BJ (cell line): Measurements from ENCODE around the gene DIP2C. TPM values are rescaled to one million over a fixed set of nuclear protein-coding genes. Genes with fewer than 3 reads are reported as not detected.

Experiments used
- CTCF ChIA-PET: fragments of 350-600 bp; formaldehyde crosslinking; extraction: SDS; loops from one replicate; lab custom pipeline; 2021; ENCODE audit warnings: antibody characterized with exemption, inconsistent platforms; lab: Yijun Ruan, JAX
- POLR2A ChIA-PET: fragments of 300-600 bp; sonication (Branson Sonifier 250); formaldehyde crosslinking; extraction: SDS; loops from one replicate; lab custom pipeline; 2021; ENCODE audit warnings: antibody characterized with exemption; lab: Charles Lee
- DNase-seq: peaks from one replicate; pipeline ENCODE4 v3.0.0-alpha.2; 2011; ENCODE audit warnings: low read depth
- H3K27me3 ChIP-seq: 2 replicates; pipeline ENCODE4 v1.6.0; 2011; ENCODE audit warnings: low read length; ENCODE audit not compliant: control insufficient read depth, insufficient read depth
- H3K36me3 ChIP-seq: 2 replicates; pipeline ENCODE4 v1.5.1; 2011; ENCODE audit warnings: low read length; ENCODE audit not compliant: control insufficient read depth, insufficient read depth
- H3K4me3 ChIP-seq: 2 replicates; pipeline ENCODE4 v1.5.1; 2011; ENCODE audit warnings: low read depth, mild to moderate bottlenecking, control low read depth, low read length
- polyA plus RNA-seq: library from polyadenylated mRNA; depleted of rRNA; stranded (reverse); fragments of >200 nt; gene quantifications from 2 replicates; pipeline ENCODE4 v1.2.3, GENCODE V29; 2011
- TF ChIP-seq, protein P1 (sequence below): IDR thresholded peaks from 2 replicates; pipeline ENCODE4 v1.5.1; 2011; ENCODE audit warnings: low read depth, mild to moderate bottlenecking, control low read depth, inconsistent platforms, low read length, moderate library complexity; ENCODE audit not compliant: insufficient read depth

DIP2C gene
- polyA plus RNA-seq, 1 experiment = 9.3 TPM

DNA sequence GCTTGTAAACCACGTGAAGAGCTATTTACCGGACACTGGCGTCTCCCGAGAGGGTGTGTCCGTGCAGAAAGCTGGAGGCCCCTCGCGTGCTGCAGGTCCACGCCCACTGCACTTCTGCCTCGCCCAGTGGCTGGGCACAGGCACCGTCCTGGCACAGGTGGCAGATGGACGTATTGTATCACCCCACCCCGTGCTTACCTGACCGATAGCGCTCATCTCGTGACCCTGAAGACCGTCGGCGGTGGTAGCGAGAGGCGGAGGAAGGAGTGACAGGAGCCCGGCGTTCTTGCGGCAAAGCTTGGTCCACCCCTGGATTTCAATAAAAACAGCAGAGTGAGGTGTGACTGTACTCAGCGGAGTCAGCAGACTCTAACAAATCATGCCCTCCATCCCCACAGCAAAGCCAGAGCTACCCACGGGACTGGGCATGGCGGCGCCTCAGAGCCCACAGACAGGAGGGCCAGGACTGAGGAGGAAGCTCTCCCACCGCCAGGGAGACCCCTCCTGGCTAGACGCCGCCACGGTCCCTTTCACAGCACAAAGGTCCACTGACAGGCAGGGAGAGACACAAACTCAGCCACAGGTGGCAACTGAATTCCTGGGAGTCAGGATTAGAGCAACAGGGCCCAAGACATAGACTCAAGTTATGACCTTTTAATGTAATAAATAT, 217.1 kb downstream of the DIP2C start:
- CTCF ChIA-PET = interaction anchor here (0.8 kb wide), 1 partner anchor 18 kb away, joined by 3 read pairs; no protein-coding TSS in a partner anchor
- DNase-seq = no peak
- Histone ChIP-seq H3K27me3 (no peaks in the 10 kb centered on the region), H3K36me3 (peaks cover 18% of the 10 kb centered on the region), H3K4me3 (no peak overlapping the region)
- POLR2A ChIA-PET = no interaction called here
- TF ChIP-seq, protein P1, sequence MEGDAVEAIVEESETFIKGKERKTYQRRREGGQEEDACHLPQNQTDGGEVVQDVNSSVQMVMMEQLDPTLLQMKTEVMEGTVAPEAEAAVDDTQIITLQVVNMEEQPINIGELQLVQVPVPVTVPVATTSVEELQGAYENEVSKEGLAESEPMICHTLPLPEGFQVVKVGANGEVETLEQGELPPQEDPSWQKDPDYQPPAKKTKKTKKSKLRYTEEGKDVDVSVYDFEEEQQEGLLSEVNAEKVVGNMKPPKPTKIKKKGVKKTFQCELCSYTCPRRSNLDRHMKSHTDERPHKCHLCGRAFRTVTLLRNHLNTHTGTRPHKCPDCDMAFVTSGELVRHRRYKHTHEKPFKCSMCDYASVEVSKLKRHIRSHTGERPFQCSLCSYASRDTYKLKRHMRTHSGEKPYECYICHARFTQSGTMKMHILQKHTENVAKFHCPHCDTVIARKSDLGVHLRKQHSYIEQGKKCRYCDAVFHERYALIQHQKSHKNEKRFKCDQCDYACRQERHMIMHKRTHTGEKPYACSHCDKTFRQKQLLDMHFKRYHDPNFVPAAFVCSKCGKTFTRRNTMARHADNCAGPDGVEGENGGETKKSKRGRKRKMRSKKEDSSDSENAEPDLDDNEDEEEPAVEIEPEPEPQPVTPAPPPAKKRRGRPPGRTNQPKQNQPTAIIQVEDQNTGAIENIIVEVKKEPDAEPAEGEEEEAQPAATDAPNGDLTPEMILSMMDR = no peak

DNA sequence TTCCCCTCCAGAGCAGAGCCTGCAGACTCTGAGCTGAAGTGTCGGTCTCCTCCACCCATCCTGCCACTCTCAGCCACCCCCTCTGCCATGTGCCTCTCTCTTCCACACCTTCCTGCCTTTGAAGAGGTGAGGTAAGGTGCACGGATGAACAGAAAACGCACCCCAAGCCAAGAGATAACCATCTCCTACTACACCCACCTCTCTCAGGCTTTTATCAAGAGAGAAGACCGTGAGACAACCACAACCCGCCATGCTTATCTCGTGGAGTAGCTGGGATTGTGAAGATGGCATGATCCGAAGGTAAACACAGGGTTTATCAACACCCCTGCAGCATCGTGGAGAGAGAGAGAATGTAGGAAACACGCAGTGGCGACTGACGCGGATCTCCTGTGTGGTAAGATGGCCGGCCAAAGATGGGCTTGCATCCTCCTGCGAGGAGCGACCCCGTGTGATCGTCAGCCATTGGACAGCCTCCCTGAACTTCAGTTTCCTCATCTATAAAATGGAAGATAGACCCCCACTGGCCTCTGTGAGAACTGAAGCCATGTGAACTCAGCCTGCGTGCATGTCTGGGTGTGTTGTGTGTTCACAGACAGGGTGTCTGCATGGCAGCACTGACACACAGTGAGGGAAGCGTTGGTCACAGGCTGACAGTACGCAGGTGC, 219.0 kb downstream of the DIP2C start:
- H3K27me3 ChIP-seq = no peaks in the 10 kb centered on the region
- no peak overlapping the region for H3K4me3 ChIP-seq
- peaks cover 15% of the 10 kb centered on the region for H3K36me3 ChIP-seq
- TF ChIP-seq, protein P1 = no peak
- DNase-seq = no peak
- POLR2A ChIA-PET = no interaction called here
- CTCF ChIA-PET = no interaction called here

DNA sequence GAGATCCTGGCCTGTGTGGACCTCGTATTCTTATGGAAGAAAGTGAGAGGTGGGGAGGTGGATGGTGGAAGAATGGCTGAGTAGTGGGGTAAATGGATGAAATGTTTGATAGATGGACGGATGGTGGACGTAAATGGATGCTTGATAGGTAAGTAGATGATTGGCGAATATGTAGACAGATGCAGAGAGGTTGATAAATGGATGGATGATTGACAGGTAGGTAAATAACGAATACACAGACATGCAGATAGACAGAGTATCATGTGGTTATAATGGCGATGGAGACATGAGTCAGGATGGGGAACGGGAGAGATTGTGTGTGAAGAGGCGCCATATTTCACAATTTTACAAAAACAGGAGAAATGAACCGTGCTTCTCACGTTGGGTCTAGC, 219.5 kb downstream of the DIP2C start:
- TF ChIP-seq, protein P1 = no peak
- ChIA-PET POLR2A (no interaction called here), CTCF (no interaction called here)
- H3K36me3 ChIP-seq = peaks cover 15% of the 10 kb centered on the region
- DNase-seq = no peak
- no peak overlapping the region for H3K4me3 ChIP-seq
- no peaks in the 10 kb centered on the region for H3K27me3 ChIP-seq

DNA sequence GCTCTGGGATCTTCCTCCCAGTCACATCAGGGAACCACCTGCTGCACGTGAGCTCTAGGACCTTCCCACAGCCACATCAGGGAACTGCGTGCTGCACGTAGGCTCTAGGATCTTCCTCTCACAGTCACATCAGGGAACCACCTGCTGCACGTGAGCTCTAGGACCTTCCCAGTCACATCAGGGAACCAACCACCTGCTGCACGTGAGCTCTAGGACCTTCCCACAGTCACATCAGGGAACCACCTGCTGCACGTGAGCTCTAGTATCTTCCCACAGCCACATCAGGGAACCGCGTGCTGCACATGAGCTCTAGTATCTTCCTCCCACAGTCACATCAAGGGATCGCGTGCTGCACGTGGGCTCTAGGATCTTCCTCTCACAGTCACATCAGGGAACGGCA, 229.7 kb downstream of the DIP2C start:
- no peak overlapping the region for H3K4me3 ChIP-seq
- POLR2A ChIA-PET = interaction anchor here (0.5 kb wide), 1 partner anchor 333 kb away, joined by 17 read pairs; no protein-coding TSS in a partner anchor
- TF ChIP-seq, protein P1 = no peak
- DNase-seq = no peak
- no peaks in the 10 kb centered on the region for H3K27me3 ChIP-seq
- H3K36me3 ChIP-seq = no peaks in the 10 kb centered on the region
- CTCF ChIA-PET = no interaction called here

DNA sequence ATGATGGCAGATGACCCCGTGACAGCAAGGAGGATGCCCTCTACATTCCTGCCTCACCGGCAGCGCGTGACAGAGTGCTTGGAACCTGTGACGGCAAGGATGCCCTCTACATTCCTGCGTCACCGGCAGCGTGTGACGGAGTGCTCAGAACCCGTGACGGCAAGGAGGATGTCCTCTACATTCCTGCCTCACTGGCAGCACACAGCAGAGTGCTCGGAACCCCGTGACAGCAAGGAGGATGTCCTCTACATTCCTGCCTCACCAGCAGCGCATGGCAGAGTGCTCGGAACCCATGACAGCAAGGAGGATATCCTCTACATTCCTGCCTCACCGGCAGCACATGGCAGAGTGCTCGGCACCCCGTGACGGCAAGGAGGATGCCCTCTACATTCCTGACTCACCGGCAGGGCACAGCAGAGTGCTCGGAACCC, 231.0 kb downstream of the DIP2C start:
- TF ChIP-seq, protein P1 = no peak
- no peak overlapping the region for H3K4me3 ChIP-seq
- no peaks in the 10 kb centered on the region for H3K27me3 ChIP-seq
- no peaks in the 10 kb centered on the region for H3K36me3 ChIP-seq
- POLR2A ChIA-PET = no interaction called here
- no peak for DNase-seq
- CTCF ChIA-PET = no interaction called here
